ENCODE results near the gene UBASH3B. TPM values are rescaled to one million over a fixed set of nuclear protein-coding genes. Genes with fewer than 3 reads are reported as not detected.

UBASH3B gene
- total and polyA plus RNA-seq, 2 experiments from 2014 or later, result 5.1 to 11.1 TPM

DNA sequence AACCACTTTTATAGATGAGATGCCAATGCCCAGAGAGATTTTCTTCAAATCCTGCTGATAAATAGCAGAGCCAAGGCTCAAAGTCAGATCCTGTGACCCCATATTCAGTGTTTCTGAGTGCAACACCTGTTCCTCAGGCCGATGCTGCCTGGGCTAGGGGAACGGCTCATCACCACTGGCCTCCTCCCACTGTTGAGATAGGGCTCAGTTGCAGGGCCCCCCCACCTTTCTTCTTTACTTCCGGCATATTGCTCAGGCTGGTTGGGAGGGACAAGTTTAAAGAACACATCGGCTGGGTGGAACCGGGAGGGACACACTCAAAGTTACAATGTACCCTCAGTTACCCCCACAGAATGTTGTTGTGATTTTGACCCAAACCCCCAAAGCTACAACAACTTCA lies 94.5 kb downstream of the UBASH3B start:
- H3K4me1 ChIP-seq (ENCODE audit: insufficient read depth), result peaks cover 10% of the 10 kb centered on the region
- H3K4me3 ChIP-seq, result no peak overlapping the region
- H3K27me3 ChIP-seq, result no peaks in the 10 kb centered on the region
- no peaks in the 10 kb centered on the region for H4K20me1 ChIP-seq (ENCODE audit: insufficient read depth, poor library complexity, severe bottlenecking)
- no peaks in the 10 kb centered on the region for H3K9me2 ChIP-seq (replicated peaks; ENCODE audit: insufficient read depth)
- no peak for TF ChIP-seq EZH2phosphoT487 (IDR thresholded peaks at IDR 0.05; ENCODE audit: low read depth, severe bottlenecking, unreplicated experiment)
- TF ChIP-seq, protein P1, sequence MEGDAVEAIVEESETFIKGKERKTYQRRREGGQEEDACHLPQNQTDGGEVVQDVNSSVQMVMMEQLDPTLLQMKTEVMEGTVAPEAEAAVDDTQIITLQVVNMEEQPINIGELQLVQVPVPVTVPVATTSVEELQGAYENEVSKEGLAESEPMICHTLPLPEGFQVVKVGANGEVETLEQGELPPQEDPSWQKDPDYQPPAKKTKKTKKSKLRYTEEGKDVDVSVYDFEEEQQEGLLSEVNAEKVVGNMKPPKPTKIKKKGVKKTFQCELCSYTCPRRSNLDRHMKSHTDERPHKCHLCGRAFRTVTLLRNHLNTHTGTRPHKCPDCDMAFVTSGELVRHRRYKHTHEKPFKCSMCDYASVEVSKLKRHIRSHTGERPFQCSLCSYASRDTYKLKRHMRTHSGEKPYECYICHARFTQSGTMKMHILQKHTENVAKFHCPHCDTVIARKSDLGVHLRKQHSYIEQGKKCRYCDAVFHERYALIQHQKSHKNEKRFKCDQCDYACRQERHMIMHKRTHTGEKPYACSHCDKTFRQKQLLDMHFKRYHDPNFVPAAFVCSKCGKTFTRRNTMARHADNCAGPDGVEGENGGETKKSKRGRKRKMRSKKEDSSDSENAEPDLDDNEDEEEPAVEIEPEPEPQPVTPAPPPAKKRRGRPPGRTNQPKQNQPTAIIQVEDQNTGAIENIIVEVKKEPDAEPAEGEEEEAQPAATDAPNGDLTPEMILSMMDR (IDR thresholded peaks at IDR 0.05; ENCODE audit: poor library complexity), result no peak
- no peak for TF ChIP-seq EZH2 (IDR thresholded peaks at IDR 0.05; ENCODE audit: borderline replicate concordance)
- no peak overlapping the region for H3K4me2 ChIP-seq
- H3K9me3 ChIP-seq (ENCODE audit: low read depth), result no peaks in the 10 kb centered on the region
- H3K27ac ChIP-seq, result no peak overlapping the region
- no peaks in the 10 kb centered on the region for H3K79me2 ChIP-seq
- no peaks in the 10 kb centered on the region for H3K36me3 ChIP-seq (replicated peaks; ENCODE audit: insufficient read depth, low read depth)
- H2AFZ ChIP-seq, result no peak overlapping the region
- 89% methylated on average over 5 of the region's 5 CpGs for WGBS (ENCODE audit: low lambda C conversion rate, missing lambda C conversion rate)
- DNase-seq (ENCODE audit: low spot score), result no peak

DNA sequence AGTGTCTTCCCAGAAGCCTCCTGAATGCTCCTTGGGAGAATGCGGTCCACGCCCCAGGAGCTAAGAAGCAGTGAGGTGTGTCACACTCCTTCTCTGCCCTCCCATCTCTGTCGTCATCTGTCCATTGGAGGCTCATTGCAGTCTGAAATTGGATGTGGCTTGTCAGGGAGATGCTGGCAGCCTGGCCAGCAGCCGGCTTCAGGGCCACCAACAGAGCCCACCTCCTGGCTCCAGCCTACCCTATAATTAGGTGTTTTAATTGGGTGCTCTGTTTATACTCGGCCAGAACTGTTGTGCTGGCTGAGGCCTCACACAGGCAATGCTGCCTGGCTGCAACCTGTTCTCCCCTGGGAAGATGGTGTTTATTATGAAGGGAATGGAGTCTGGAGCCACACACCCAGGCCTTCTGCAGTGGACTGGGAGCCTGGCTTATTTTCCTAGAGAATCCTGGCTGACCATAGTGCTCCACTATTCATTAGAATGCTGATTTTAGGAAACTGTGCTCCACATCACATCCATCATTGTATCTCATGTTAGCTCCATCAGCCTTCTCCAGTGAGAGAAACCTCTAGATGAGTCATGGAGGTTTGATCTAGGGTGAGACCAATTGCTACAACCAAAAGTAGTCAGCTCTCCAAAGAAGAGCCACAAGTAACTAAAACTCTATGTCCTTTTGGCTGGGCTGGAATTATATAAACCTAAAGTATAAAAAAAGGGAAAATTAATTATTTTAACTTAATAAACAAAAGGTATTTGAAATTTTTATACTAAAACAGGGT lies 96.0 kb downstream of the UBASH3B start:
- H3K27ac ChIP-seq, result no peak overlapping the region
- no peak for DNase-seq (ENCODE audit: low spot score)
- no peaks in the 10 kb centered on the region for H3K36me3 ChIP-seq (replicated peaks; ENCODE audit: insufficient read depth, low read depth)
- no peak for TF ChIP-seq EZH2phosphoT487 (IDR thresholded peaks at IDR 0.05; ENCODE audit: low read depth, severe bottlenecking, unreplicated experiment)
- TF ChIP-seq EZH2 (IDR thresholded peaks at IDR 0.05; ENCODE audit: borderline replicate concordance), result no peak
- TF ChIP-seq, protein P1 (IDR thresholded peaks at IDR 0.05; ENCODE audit: poor library complexity), result no peak
- no peaks in the 10 kb centered on the region for H4K20me1 ChIP-seq (ENCODE audit: insufficient read depth, poor library complexity, severe bottlenecking)
- H3K79me2 ChIP-seq, result no peaks in the 10 kb centered on the region
- H3K27me3 ChIP-seq, result no peaks in the 10 kb centered on the region
- H3K9me3 ChIP-seq (ENCODE audit: low read depth), result no peaks in the 10 kb centered on the region
- H2AFZ ChIP-seq, result no peak overlapping the region
- 60% methylated on average over 5 of the region's 5 CpGs for WGBS (ENCODE audit: low lambda C conversion rate, missing lambda C conversion rate)
- peaks cover 10% of the 10 kb centered on the region for H3K4me1 ChIP-seq (ENCODE audit: insufficient read depth)
- no peak overlapping the region for H3K4me3 ChIP-seq
- no peaks in the 10 kb centered on the region for H3K9me2 ChIP-seq (replicated peaks; ENCODE audit: insufficient read depth)
- H3K4me2 ChIP-seq, result no peak overlapping the region

DNA sequence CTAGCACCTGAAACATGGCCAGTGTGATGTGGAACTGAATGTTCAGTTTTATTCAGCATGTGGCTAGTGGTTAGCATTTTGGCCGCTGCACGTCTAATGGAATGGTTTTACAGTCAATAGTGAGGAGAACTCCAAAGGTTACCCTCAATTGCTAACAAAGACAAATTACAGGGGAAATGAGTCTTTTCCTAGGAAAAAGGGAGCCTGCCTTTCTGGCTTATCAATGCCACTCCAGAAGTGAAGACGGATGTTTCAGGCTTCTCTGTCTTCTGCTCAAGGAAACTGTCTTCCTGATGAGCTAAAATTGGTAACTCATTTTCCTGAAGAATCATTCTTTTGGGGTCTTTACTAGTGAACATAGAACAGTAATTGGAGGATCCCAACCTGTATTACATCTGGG lies 98.5 kb downstream of the UBASH3B start:
- no peak overlapping the region for H3K4me3 ChIP-seq
- H3K27me3 ChIP-seq, result no peaks in the 10 kb centered on the region
- no peaks in the 10 kb centered on the region for H4K20me1 ChIP-seq (ENCODE audit: insufficient read depth, poor library complexity, severe bottlenecking)
- WGBS (ENCODE audit: low lambda C conversion rate, missing lambda C conversion rate), result 84% methylated on average over 3 of the region's 3 CpGs
- H3K9me2 ChIP-seq (replicated peaks; ENCODE audit: insufficient read depth), result no peaks in the 10 kb centered on the region
- no peaks in the 10 kb centered on the region for H3K36me3 ChIP-seq (replicated peaks; ENCODE audit: insufficient read depth, low read depth)
- no peak overlapping the region for H3K4me2 ChIP-seq
- H3K4me1 ChIP-seq (ENCODE audit: insufficient read depth), result no peaks in the 10 kb centered on the region
- H2AFZ ChIP-seq, result no peak overlapping the region
- no peaks in the 10 kb centered on the region for H3K79me2 ChIP-seq
- H3K9me3 ChIP-seq (ENCODE audit: low read depth), result no peaks in the 10 kb centered on the region
- no peak for TF ChIP-seq EZH2 (IDR thresholded peaks at IDR 0.05; ENCODE audit: borderline replicate concordance)
- TF ChIP-seq EZH2phosphoT487 (IDR thresholded peaks at IDR 0.05; ENCODE audit: low read depth, severe bottlenecking, unreplicated experiment), result no peak
- TF ChIP-seq, protein P1 (IDR thresholded peaks at IDR 0.05; ENCODE audit: poor library complexity), result no peak
- no peak overlapping the region for H3K27ac ChIP-seq
- DNase-seq (ENCODE audit: low spot score), result no peak
